ENCODE data around the gene TTC39C. TPM values are rescaled to one million over a fixed set of nuclear protein-coding genes. Genes with fewer than 3 reads are reported as not detected.

The TTC39C gene
- total and polyA plus RNA-seq, 5 donors from 2014 or later, result 109 to 274 (median 180) TPM

- H3K4me1 Mint-ChIP-seq, result peaks cover 24 to 46% (median 33%) of the 10 kb centered on the region in 4 donors
- peaks cover 75% of the 10 kb centered on the region for H3K36me3 ChIP-seq (ENCODE audit: control insufficient read depth, insufficient read depth, low read length)
- no peak for DNase-seq
Observed at GRCh38 chr18:24115628-24116027, 101.1 kb downstream of the TTC39C start.

GRCh38 chr18:24118750-24119577 lies 104.4 kb downstream of the TTC39C start:
- Histone ChIP-seq H3K27me3 (ENCODE audit: control insufficient read depth, insufficient read depth, low read length) (no peaks in the 10 kb centered on the region), H3K4me3 (ENCODE audit: low read depth, low read length) (no peak overlapping the region), H3K27ac (ENCODE audit: insufficient read depth, low read length, poor library complexity, severe bottlenecking) (no peak overlapping the region), H3K9me3 (ENCODE audit: control insufficient read depth in 2 of 2, low read length in 2 of 2) (no peaks in the 10 kb centered on the region), H3K4me1 (ENCODE audit: control insufficient read depth, insufficient read depth, low read length, poor library complexity, severe bottlenecking) (no peaks in the 10 kb centered on the region), H3K36me3 (ENCODE audit: control insufficient read depth, insufficient read depth, low read length) (peaks cover 83% of the 10 kb centered on the region)
- ATAC-seq (ENCODE audit: low read depth in 2 of 2) (peak; percentile 86 to 89), DNase-seq (peak; percentile 63 to 89 (median 80))
- peaks cover 21 to 38% (median 23%) of the 10 kb centered on the region in 4 donors for H3K4me1 Mint-ChIP-seq
- no peaks in the 10 kb centered on the region for H3K27me3 Mint-ChIP-seq
- H3K4me3 Mint-ChIP-seq, result peak overlapping the region in 1 of 4 donors; percentile 63
- H3K27ac Mint-ChIP-seq, result peak overlapping the region; percentile 44 to 86 (median 71)
- H3K36me3 Mint-ChIP-seq, result peaks cover 51% of the 10 kb centered on the region
- H3K9me3 Mint-ChIP-seq, result no peaks in the 10 kb centered on the region

More at GRCh38 chr18:24115628-24116027, 101.1 kb downstream of the TTC39C start:
- Mint-ChIP-seq H3K4me3 (peak overlapping the region in 1 of 4 donors; percentile 38), H3K36me3 (peaks cover 45% of the 10 kb centered on the region), H3K27me3 (no peaks in the 10 kb centered on the region), H3K27ac (peak overlapping the region in 2 of 3 donors; percentile 7 to 74), H3K9me3 (no peaks in the 10 kb centered on the region)
- ATAC-seq (ENCODE audit: low read depth in 2 of 2), result no peak
- Histone ChIP-seq H3K27me3 (ENCODE audit: control insufficient read depth, insufficient read depth, low read length) (no peaks in the 10 kb centered on the region), H3K27ac (ENCODE audit: insufficient read depth, low read length, poor library complexity, severe bottlenecking) (no peak overlapping the region), H3K4me1 (ENCODE audit: control insufficient read depth, insufficient read depth, low read length, poor library complexity, severe bottlenecking) (no peaks in the 10 kb centered on the region), H3K9me3 (ENCODE audit: control insufficient read depth in 2 of 2, low read length in 2 of 2) (no peaks in the 10 kb centered on the region), H3K4me3 (ENCODE audit: low read depth, low read length) (no peak overlapping the region)

DNA sequence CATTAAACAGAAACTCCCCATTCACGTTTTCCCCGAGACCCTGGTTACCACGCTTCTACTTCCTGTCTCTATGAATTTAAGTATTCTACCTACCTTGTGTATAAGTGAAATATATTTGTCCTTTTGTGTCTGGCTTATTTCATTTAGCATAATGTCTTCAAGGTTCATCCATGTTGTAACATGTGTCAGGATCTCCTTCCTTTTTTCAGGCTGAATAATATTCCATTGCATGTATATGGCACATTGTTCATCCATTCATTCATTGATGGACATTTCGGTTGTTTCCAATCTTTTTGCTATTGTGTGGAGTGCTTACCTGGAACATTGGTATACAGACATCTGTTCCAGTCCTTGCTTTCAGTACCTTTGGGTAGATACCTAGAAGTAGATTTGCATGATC lies 106.1 kb downstream of the TTC39C start:
- DNase-seq, result no peak
- Histone ChIP-seq H3K27ac (ENCODE audit: insufficient read depth, low read length, poor library complexity, severe bottlenecking) (no peak overlapping the region), H3K27me3 (ENCODE audit: control insufficient read depth, insufficient read depth, low read length) (no peaks in the 10 kb centered on the region), H3K4me1 (ENCODE audit: control insufficient read depth, insufficient read depth, low read length, poor library complexity, severe bottlenecking) (no peaks in the 10 kb centered on the region), H3K9me3 (ENCODE audit: control insufficient read depth in 2 of 2, low read length in 2 of 2) (no peaks in the 10 kb centered on the region), H3K4me3 (ENCODE audit: low read depth, low read length) (no peak overlapping the region), H3K36me3 (ENCODE audit: control insufficient read depth, insufficient read depth, low read length) (peaks cover 82% of the 10 kb centered on the region)
- H3K4me3 Mint-ChIP-seq, result peak overlapping the region in 1 of 4 donors; percentile 30
- no peaks in the 10 kb centered on the region for H3K27me3 Mint-ChIP-seq
- ATAC-seq (ENCODE audit: low read depth in 2 of 2), result no peak
- no peak overlapping the region for H3K27ac Mint-ChIP-seq
- H3K4me1 Mint-ChIP-seq, result peaks cover 14 to 30% (median 21%) of the 10 kb centered on the region in 4 donors
- no peaks in the 10 kb centered on the region for H3K9me3 Mint-ChIP-seq
- peaks cover 49% of the 10 kb centered on the region for H3K36me3 Mint-ChIP-seq

- peaks cover 44% of the 10 kb centered on the region for H3K36me3 Mint-ChIP-seq
- peaks cover 12 to 26% (median 19%) of the 10 kb centered on the region in 4 donors for H3K4me1 Mint-ChIP-seq
- no peaks in the 10 kb centered on the region for H3K27me3 ChIP-seq (ENCODE audit: control insufficient read depth, insufficient read depth, low read length)
- no peak overlapping the region for H3K4me3 ChIP-seq (ENCODE audit: low read depth, low read length)
- no peaks in the 10 kb centered on the region for H3K9me3 ChIP-seq (ENCODE audit: control insufficient read depth in 2 of 2, low read length in 2 of 2)
- no peaks in the 10 kb centered on the region for H3K4me1 ChIP-seq (ENCODE audit: control insufficient read depth, insufficient read depth, low read length, poor library complexity, severe bottlenecking)
- H3K27ac Mint-ChIP-seq, result no peak overlapping the region
- no peaks in the 10 kb centered on the region for H3K9me3 Mint-ChIP-seq
- no peak for ATAC-seq (ENCODE audit: low read depth in 2 of 2)
- H3K36me3 ChIP-seq (ENCODE audit: control insufficient read depth, insufficient read depth, low read length), result peaks cover 82% of the 10 kb centered on the region
- H3K27me3 Mint-ChIP-seq, result no peaks in the 10 kb centered on the region
- no peak overlapping the region for H3K27ac ChIP-seq (ENCODE audit: insufficient read depth, low read length, poor library complexity, severe bottlenecking)
- H3K4me3 Mint-ChIP-seq, result no peak overlapping the region
- DNase-seq, result no peak
Observed at GRCh38 chr18:24121625-24122024, 107.1 kb downstream of the TTC39C start.

DNA sequence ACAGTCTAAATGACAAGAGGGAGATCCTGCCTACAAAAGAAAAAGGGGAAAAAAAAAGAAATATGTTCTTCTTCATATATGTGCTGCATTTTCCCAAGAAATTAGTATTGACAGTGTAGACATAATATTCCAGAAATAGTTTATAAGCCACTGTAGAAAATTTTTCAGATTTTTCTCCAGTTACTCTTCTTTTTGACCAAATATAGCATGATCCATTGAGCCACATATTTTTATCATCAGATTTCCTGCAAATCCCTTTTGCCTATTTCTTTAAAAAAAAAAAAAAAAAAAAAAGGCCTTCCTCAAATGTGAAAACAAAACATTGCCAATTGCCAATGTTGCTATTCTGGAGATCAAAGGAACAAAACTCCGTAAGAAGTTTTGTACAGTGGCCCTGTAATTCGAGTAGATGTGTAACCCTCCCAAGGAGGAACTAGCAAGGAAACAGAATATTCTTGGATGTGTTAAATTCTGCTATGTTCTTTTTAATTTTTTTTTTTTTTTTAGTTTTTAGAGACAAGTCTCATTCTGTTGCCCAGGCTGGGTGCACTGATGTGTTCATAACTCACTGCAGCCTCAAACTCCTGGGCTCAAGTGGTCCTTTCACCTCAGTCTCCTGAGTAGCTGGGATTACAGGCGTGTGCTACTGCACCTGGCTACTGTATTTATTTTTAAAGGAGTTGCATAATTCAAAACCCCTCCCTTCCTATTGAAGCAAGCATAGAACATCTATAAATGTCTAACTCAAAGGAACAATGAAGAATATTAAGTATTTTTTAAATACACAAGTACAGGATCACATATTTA lies 111.8 kb downstream of the TTC39C start:
- Mint-ChIP-seq H3K36me3 (peaks cover 53% of the 10 kb centered on the region), H3K9me3 (no peaks in the 10 kb centered on the region), H3K4me1 (peaks cover 0 to 17% (median 9%) of the 10 kb centered on the region in 4 donors), H3K4me3 (no peak overlapping the region), H3K27ac (no peak overlapping the region), H3K27me3 (no peaks in the 10 kb centered on the region)
- H3K36me3 ChIP-seq (ENCODE audit: control insufficient read depth, insufficient read depth, low read length), result peaks cover 93% of the 10 kb centered on the region
- H3K4me1 ChIP-seq (ENCODE audit: control insufficient read depth, insufficient read depth, low read length, poor library complexity, severe bottlenecking), result no peaks in the 10 kb centered on the region
- H3K27ac ChIP-seq (ENCODE audit: insufficient read depth, low read length, poor library complexity, severe bottlenecking), result no peak overlapping the region
- DNase-seq (no peak), ATAC-seq (ENCODE audit: low read depth in 2 of 2) (no peak)
- H3K27me3 ChIP-seq (ENCODE audit: control insufficient read depth, insufficient read depth, low read length), result no peaks in the 10 kb centered on the region
- H3K4me3 ChIP-seq (ENCODE audit: low read depth, low read length), result no peak overlapping the region
- H3K9me3 ChIP-seq (ENCODE audit: control insufficient read depth in 2 of 2, low read length in 2 of 2), result no peaks in the 10 kb centered on the region

- Histone ChIP-seq H3K4me1 (ENCODE audit: control insufficient read depth, insufficient read depth, low read length, poor library complexity, severe bottlenecking) (no peaks in the 10 kb centered on the region), H3K4me3 (ENCODE audit: low read depth, low read length) (no peak overlapping the region), H3K9me3 (ENCODE audit: control insufficient read depth in 2 of 2, low read length in 2 of 2) (no peaks in the 10 kb centered on the region), H3K27ac (ENCODE audit: insufficient read depth, low read length, poor library complexity, severe bottlenecking) (peak overlapping the region; percentile 1), H3K27me3 (ENCODE audit: control insufficient read depth, insufficient read depth, low read length) (no peaks in the 10 kb centered on the region), H3K36me3 (ENCODE audit: control insufficient read depth, insufficient read depth, low read length) (peaks cover 92% of the 10 kb centered on the region)
- peaks cover 0 to 14% (median 9%) of the 10 kb centered on the region in 4 donors for H3K4me1 Mint-ChIP-seq
- no peak overlapping the region for H3K4me3 Mint-ChIP-seq
- H3K36me3 Mint-ChIP-seq, result peaks cover 49% of the 10 kb centered on the region
- H3K27me3 Mint-ChIP-seq, result no peaks in the 10 kb centered on the region
- ATAC-seq (ENCODE audit: low read depth in 2 of 2), result no peak
- no peak for DNase-seq
- H3K9me3 Mint-ChIP-seq, result no peaks in the 10 kb centered on the region
- peak overlapping the region in 2 of 3 donors; percentile 38 to 55 for H3K27ac Mint-ChIP-seq
Observed at GRCh38 chr18:24127735-24128134, 113.2 kb downstream of the TTC39C start.

GRCh38 chr18:24128700-24129099 lies 114.1 kb downstream of the TTC39C start:
- DNase-seq (no peak), ATAC-seq (ENCODE audit: low read depth in 2 of 2) (no peak)
- no peaks in the 10 kb centered on the region for H3K4me1 ChIP-seq (ENCODE audit: control insufficient read depth, insufficient read depth, low read length, poor library complexity, severe bottlenecking)
- Mint-ChIP-seq H3K9me3 (no peaks in the 10 kb centered on the region), H3K4me3 (no peak overlapping the region), H3K4me1 (peaks cover 0 to 11% (median 8%) of the 10 kb centered on the region in 4 donors), H3K36me3 (peaks cover 54% of the 10 kb centered on the region), H3K27ac (no peak overlapping the region), H3K27me3 (no peaks in the 10 kb centered on the region)
- H3K36me3 ChIP-seq (ENCODE audit: control insufficient read depth, insufficient read depth, low read length), result peaks cover 93% of the 10 kb centered on the region
- H3K27me3 ChIP-seq (ENCODE audit: control insufficient read depth, insufficient read depth, low read length), result no peaks in the 10 kb centered on the region
- no peak overlapping the region for H3K4me3 ChIP-seq (ENCODE audit: low read depth, low read length)
- H3K9me3 ChIP-seq (ENCODE audit: control insufficient read depth in 2 of 2, low read length in 2 of 2), result no peaks in the 10 kb centered on the region
- H3K27ac ChIP-seq (ENCODE audit: insufficient read depth, low read length, poor library complexity, severe bottlenecking), result peak overlapping the region; percentile 1
